ENCODE results near the gene SYNGR3. TPM values are rescaled to one million over a fixed set of nuclear protein-coding genes. Genes with fewer than 3 reads are reported as not detected.

SYNGR3 gene
- polyA plus RNA-seq, 3 donors: 0.20 to 0.29 TPM; not detected in 1

GRCh38 chr16:1940273-1941161, 49.3 kb upstream of the SYNGR3 start:
- Histone ChIP-seq H3K36me3 (replicated peaks in 1 of 2; ENCODE audit: control insufficient read depth in 1 of 2, insufficient read depth in 2 of 2, low read length in 2 of 2) (peaks cover 36 to 48% of the 10 kb centered on the region in 2 donors), H4K20me1 (ENCODE audit: insufficient read depth, low read length) (peaks cover 38% of the 10 kb centered on the region), H3K4me3 (replicated peaks in 1 of 3; ENCODE audit: low read depth in 2 of 3, low read length in 3 of 3) (peak overlapping the region in 1 of 3 experiments; percentile 99), H3K4me1 (ENCODE audit: control insufficient read depth in 1 of 2, insufficient read depth in 2 of 2, low read length in 2 of 2) (peaks cover 67 to 80% of the 10 kb centered on the region in 2 donors), H3K9me3 (replicated peaks in 1 of 2; ENCODE audit: control insufficient read depth in 1 of 2, insufficient read depth in 1 of 2, low read length in 2 of 2) (no peaks in the 10 kb centered on the region), H3K9ac (ENCODE audit: insufficient read depth, low read length, poor library complexity, severe bottlenecking) (no peak overlapping the region), H3K27ac (ENCODE audit: low read depth in 1 of 2, low read length in 2 of 2) (peak overlapping the region; percentile 83), H2AFZ (ENCODE audit: insufficient read depth, low read depth, low read length, poor library complexity, severe bottlenecking) (no peak overlapping the region), H3K4me2 (replicated peaks; ENCODE audit: extremely low read depth, low read length, poor library complexity, severe bottlenecking) (peak overlapping the region; percentile 100), H3K27me3 (ENCODE audit: control insufficient read depth in 2 of 2, insufficient read depth in 2 of 2, low read length in 2 of 2) (no peaks in the 10 kb centered on the region), H3K79me2 (ENCODE audit: insufficient read depth, low read length) (peaks cover 66% of the 10 kb centered on the region)
- Mint-ChIP-seq H3K27me3 (ENCODE audit: low read depth in 3 of 3) (peaks cover 0 to 1% (median 0%) of the 10 kb centered on the region in 3 donors), H3K4me1 (peaks cover 65% of the 10 kb centered on the region), H3K4me3 (peak overlapping the region; percentile 31 to 91), H3K36me3 (peaks cover 36 to 59% of the 10 kb centered on the region in 2 donors), H3K27ac (peak overlapping the region in 6 of 7 donors; percentile 42 to 96 (median 80)), H3K9me3 (no peaks in the 10 kb centered on the region)
- intact Hi-C loops (cut with micrococcal nuclease): loop anchor here in 1 of 2 donors (10.0 kb wide), 1 partner anchor 214 kb away; the partner anchor contains the start of gene TRAF7
- no peak for TF ChIP-seq CTCF (IDR thresholded peaks at IDR 0.05)
- no peak for DNase-seq
- WGBS (ENCODE audit: insufficient coverage): 83% methylated on average over 21 of the region's 23 CpGs

DNA sequence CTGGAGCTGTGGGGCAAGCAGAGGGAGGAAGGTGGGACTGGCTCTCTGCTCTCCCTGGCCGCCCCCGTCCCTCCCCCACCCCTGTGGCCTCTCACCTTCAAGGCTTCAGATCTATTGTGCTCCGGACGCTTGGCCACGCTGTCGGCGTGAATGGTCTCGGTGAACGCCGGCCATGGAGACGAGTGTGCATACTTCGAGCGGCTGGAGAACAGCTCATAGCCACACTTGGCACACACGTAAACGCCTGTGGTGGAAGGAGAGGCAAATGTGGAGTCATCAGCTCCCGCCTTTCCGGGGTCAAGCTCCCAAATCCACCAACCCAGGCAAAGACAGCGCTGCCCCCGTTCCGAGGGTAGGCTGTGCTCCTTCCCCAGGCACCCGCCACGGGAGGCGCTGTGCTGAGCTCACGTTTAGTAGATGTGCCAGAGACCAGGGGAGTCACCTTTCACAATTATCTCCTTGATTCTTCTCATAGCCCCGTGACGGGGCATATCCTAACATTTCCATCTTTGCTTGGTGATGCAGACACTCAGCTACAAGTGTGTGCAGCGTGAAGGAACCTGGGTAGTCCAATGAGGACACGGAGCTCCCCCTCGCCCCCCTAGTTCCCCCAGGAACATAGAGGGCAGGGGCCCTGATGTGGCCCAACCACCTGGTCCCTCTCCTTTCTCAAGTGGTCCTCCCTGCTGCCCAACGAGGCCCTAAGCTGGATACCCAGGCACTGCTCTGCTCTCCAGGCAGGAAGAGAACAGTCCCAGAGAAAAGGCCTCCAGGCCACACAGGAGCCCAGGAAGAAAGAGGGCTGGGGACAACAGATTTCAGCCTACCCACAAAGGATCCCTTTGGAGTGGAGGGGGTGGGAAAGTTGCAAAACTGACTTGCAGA, 48.4 kb upstream of the SYNGR3 start:
- H3K27ac Mint-ChIP-seq: peak overlapping the region; percentile 84 to 95 (median 91)
- peak overlapping the region; percentile 89 to 91 for H3K4me3 Mint-ChIP-seq
- peaks cover 0 to 3% (median 0%) of the 10 kb centered on the region in 3 donors for H3K27me3 Mint-ChIP-seq (ENCODE audit: low read depth in 3 of 3)
- no peak for DNase-seq
- Histone ChIP-seq H3K4me2 (replicated peaks; ENCODE audit: extremely low read depth, low read length, poor library complexity, severe bottlenecking) (peak overlapping the region; percentile 100), H3K79me2 (ENCODE audit: insufficient read depth, low read length) (peaks cover 66% of the 10 kb centered on the region), H2AFZ (ENCODE audit: insufficient read depth, low read depth, low read length, poor library complexity, severe bottlenecking) (peak overlapping the region; percentile 63), H3K27me3 (ENCODE audit: control insufficient read depth in 2 of 2, insufficient read depth in 2 of 2, low read length in 2 of 2) (no peaks in the 10 kb centered on the region), H3K9ac (ENCODE audit: insufficient read depth, low read length, poor library complexity, severe bottlenecking) (peak overlapping the region; percentile 82), H3K4me3 (replicated peaks in 1 of 3; ENCODE audit: low read depth in 2 of 3, low read length in 3 of 3) (peak overlapping the region; percentile 86 to 99 (median 92)), H4K20me1 (ENCODE audit: insufficient read depth, low read length) (peaks cover 38% of the 10 kb centered on the region), H3K4me1 (ENCODE audit: control insufficient read depth in 1 of 2, insufficient read depth in 2 of 2, low read length in 2 of 2) (peaks cover 67 to 75% of the 10 kb centered on the region in 2 donors), H3K9me3 (replicated peaks in 1 of 2; ENCODE audit: control insufficient read depth in 1 of 2, insufficient read depth in 1 of 2, low read length in 2 of 2) (no peaks in the 10 kb centered on the region), H3K36me3 (replicated peaks in 1 of 2; ENCODE audit: control insufficient read depth in 1 of 2, insufficient read depth in 2 of 2, low read length in 2 of 2) (peaks cover 36 to 48% of the 10 kb centered on the region in 2 donors), H3K27ac (ENCODE audit: low read depth in 1 of 2, low read length in 2 of 2) (peak overlapping the region; percentile 83)
- TF ChIP-seq CTCF (IDR thresholded peaks at IDR 0.05): no peak
- peaks cover 34 to 51% of the 10 kb centered on the region in 2 donors for H3K36me3 Mint-ChIP-seq
- peaks cover 62% of the 10 kb centered on the region for H3K4me1 Mint-ChIP-seq
- intact Hi-C loops (cut with micrococcal nuclease): loop anchor here in 1 of 2 donors (2.0 to 10.0 kb wide), 3 partner anchors 51 to 213 kb away; partner anchors contain the start of genes NUBP2, SPSB3 and TRAF7
- H3K9me3 Mint-ChIP-seq: no peaks in the 10 kb centered on the region
- 87% methylated on average over 24 of the region's 30 CpGs for WGBS (ENCODE audit: insufficient coverage)

Data from CD14-positive monocyte (primary cell).